NCI-H2196 treated with DMSO at 0.1 percent for 48 hours (cell line): ENCODE data around the gene VPS54.
"Not testable (repeated sequence)": the region's sequence is repeated elsewhere in the genome, so short reads cannot be mapped to it uniquely, and the experiment has no call there.

Experiments used
- DNase-seq: peaks from one replicate; lab custom pipeline; 2025; ENCODE audit not compliant: unreplicated experiment; lab: John Stamatoyannopoulos, UW

Gene VPS54

GRCh38 chr2:63994329-63995070 lies 24.7 kb downstream of the VPS54 start:
- DNase-seq, result not testable (repeated sequence)

- DNase-seq, result no peak
Observed at GRCh38 chr2:63993871-63994270, 25.4 kb downstream of the VPS54 start.

- DNase-seq, result not testable (repeated sequence)
Observed at GRCh38 chr2:63993130-63993584, 26.1 kb downstream of the VPS54 start.

GRCh38 chr2:63992061-63992685 lies 27.1 kb downstream of the VPS54 start:
- DNase-seq, result no peak

DNA sequence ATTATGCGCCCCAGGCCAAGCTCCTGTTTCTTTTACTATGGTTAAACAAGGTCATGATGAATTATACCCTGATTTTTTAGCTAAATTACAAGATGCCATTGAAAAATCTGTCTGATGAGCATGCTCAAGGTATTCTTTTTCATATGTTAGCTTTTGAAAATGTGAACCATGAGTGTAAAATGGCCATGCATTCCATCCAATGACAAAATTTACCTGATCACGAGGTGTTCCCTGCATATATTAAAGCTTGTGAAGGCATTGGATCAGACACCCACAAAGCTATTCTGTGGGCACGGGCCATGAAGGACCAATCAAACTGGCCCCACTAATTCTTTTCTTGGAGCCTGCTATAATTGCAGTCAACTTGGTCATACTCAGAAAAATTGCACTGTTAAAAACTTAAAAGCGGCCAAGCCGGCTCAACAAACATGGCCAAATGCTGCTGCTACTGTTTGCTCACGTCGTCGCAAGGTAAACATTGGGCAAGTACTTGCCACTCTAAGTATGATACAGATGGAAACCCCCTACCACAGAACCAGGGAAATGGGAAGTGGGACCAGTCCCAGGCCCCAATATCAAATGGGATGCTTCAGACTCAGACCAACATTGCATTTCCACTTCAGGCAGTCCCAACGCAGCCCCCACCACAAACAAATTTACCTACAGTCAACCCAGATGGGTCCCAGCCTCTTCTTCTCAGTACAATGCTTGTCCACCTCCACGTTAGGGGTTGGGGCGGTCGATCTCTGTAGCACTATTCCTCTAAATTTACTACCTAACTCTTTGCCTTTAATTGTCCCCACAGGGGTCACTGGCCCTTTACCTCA lies 27.8 kb downstream of the VPS54 start:
- not testable (repeated sequence) for DNase-seq

DNA sequence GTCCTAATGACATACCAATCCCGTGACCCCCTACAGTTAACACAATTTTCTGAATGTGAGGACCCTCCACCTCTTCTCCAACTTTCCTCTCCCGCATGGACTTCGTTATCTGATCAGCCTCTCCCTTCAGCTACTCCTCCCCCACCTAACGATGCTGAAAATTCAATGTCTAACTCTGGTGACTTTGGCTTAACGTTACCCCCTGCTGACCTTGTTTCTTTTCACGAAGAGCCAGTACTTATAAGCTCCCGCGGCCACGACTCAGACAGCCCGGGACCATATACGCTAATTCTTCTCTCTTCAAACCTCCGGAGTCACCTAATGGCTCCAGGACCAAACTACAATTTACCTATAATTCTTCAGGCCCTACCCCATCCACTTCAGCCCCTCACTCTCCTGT lies 29.2 kb downstream of the VPS54 start:
- DNase-seq, result no peak

DNA sequence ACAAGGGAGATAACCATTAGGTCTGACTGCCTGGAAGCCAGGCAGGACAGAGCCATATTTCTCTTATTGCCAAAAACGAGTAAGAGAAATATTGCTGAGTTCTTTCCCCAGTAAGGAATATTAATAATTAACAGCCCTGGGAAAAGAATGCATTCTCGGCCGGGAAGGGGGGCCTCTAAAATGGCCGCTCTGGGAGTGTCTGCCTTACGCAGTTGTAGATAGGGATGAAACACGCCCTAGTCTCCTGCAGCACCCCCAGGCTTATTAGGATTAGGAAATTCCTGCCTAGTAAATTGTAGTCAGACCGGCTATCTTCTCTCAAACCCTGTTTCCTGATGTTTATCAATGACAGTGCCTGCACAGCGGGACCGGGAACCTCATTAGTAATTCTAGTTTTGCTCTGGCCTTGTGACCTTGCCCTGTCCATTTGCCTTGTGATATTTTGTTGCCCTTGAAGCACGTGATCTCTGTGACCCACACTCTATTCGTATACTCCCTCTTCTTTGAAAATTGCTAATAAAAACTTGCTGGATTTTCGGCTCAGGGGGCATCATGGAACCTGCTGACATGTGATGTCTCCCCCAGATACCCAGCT lies 30.3 kb downstream of the VPS54 start:
- not testable (repeated sequence) for DNase-seq

DNA sequence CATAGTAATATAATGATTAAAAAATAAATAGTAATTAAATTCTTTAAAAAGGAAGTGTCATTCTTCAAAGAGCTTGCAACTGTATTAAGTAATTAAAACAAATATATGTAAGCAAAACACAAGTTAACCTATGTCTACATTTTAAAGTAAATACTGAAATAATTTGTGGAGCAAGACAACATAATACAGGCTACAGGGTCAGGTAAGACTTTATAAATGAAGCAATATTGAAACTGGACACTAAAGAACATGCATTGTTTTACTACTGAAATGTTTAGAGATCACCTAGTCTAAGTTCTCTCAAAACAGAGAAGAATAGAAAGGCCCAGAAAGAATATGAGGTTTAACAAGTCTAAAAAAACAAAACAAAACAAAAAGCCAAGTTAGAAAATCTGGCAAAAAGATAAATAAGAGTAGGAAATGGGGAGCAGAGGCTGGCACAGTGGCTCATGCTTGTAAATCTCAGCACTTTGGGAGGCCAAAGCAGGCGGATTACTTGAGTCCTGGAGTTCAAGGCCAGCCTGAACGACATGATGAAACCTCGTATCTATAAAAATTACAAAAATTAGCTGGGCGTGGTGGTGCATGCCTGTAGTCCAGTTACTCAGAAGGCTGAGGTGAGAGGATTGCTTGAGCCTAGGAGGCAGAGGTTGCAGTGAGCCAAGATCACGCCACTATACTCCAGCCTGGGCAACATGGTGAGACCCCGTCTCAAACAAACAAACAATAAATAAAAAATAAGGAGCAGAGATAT lies 34.4 kb downstream of the VPS54 start:
- no peak for DNase-seq

DNA sequence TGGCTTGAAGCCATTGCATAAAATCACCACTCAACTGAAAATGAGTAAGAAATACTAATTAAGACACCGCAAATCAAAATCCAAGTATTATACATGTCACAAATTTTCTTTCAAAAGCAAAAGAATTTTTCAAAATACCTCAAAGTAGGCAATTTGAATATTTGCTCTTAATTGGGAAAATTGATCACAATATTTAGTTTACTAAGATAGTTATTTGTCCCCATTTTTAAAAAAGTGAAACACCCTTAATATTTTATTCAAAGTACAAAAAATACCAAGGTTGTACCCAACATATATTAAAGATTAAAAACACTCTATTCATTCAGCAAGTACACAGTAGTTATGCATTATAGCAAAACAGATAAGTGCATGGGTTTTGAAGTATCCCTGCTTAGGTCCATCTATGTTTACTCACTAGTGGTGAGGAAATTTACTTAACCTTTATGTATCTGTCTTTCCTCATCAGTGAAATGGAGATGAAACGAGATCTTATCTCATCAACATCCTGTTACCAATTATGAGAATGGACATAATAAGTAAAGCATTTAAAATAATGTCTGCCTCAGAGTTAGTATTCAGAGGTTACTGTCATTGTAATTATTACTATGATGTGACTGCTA lies 35.1 kb downstream of the VPS54 start:
- peak; percentile 2 for DNase-seq

- no peak for DNase-seq
Observed at GRCh38 chr2:63982335-63982734, 36.9 kb downstream of the VPS54 start.

DNA sequence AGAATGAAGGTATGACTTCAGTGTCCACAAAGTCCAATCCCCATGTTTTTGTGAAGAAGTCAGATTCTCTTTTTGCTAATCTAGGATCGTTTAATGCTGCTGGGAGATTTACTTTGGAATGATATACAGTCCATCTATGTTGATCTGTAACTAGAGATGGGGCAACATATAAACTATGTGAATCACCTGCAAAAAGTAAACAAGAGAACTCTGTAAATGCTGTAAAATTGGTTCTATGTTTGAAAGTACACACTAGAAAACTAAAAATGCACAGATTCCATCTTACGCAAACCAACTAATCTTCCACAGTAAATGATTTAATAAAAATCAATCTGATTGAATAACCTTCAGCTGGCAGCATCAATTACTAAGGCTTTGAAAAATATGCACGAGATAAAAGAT lies 37.5 kb downstream of the VPS54 start:
- DNase-seq, result no peak

DNA sequence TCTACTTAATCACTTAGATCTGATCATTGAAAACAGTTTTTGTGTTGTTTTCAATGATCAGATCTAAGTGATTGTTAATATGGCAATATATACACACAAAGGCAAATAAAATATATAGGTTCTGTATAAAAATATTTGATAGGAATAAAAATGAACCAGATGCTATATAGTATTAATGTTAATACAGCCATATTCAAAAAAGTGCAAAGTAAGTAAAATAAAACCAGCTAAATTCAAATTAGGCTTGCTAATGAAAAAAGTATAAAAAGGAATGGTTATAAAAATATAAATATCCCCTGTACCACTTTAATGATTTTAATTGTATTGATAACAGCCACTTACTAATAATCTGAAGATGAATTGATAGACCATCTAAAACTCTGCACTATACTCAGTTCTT lies 38.4 kb downstream of the VPS54 start:
- DNase-seq, result no peak

DNA sequence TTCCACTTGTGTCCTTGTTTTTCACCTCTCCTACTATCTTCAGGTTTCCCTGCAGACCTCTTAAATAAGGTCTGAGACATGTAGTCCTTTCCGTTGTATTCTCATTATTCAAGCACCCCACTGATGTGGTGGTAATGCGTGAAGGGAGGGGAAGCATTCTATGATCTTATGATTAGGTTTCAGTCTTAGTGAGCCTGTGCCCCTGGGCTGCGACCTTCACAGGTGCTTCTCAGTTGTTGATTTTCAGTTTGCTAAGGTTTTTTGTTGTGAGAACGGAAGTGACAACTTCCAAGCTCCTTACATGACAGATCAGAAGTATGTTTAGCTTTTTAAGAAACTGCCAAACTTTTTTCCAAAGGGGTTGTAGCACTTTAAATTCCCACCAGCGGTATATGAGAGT lies 41.3 kb downstream of the VPS54 start:
- DNase-seq, result no peak

DNA sequence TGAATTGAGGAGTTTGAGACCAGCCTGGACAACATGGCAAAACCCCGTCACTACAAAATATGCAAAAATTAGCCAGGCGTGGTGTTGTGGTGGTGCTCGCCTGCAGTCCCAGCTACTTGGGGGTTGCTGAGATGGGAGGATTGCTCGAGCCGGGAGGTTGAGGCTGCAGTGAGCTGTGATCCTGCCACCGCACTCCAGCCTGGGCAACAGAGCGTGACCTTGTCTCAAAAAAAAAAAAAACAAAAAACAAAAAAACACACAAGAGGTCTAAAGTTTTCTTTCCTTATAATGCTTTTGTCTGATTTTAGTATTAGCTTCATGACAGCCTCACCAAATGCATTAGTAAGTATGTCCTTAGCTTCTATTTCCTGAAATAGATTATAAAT lies 43.1 kb downstream of the VPS54 start:
- no peak for DNase-seq

DNA sequence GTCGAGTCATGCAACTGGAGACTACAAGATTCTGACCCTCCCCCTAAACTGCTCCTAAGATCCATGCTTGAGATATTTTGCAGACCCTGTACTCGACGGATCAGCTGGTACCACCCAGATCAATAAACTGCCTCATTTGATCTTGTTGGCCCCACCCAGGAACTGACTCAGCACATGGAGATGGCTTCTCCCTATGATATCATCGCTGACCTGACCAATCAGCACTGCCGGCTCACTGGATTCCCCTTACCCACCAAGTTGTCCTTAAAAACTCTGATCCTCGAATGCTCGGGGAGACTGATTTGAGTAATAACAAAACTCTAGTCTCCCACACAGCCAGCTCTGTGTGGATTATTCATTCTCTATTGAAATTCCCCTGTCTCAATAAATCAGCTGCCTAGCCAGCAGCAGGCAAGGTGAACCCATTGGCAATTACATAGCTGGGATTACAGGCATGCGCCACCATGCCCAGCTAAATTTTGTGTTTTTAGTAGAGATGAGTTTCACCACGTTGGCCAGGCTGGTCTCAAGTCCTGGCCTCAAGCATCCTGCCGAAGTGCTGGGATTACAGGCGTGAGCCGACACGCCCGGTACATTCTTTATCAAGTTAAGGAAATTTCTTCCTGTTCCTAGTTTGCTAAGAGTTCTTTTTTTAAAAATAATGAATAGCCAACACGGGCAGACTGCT lies 43.6 kb downstream of the VPS54 start:
- DNase-seq, result no peak

DNA sequence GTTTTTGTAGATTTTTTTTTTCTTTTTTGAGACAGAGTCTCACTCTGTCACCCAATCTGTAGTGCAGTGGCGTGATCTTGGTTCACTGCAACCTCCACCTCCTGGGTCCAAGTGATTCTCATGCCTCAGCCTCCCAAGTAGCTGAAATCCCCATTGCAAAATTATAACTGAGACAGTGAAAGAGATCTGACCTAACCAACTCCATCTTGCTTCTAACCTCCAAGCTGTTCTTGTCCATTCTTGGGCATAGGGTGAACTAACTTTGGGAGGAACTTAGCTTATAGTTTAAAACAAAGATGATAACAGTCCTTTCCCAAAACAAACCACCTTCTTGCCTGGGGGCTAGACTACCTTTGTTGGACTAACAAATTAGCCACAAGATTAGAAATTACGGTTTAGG lies 44.2 kb downstream of the VPS54 start:
- not testable (repeated sequence) for DNase-seq

DNA sequence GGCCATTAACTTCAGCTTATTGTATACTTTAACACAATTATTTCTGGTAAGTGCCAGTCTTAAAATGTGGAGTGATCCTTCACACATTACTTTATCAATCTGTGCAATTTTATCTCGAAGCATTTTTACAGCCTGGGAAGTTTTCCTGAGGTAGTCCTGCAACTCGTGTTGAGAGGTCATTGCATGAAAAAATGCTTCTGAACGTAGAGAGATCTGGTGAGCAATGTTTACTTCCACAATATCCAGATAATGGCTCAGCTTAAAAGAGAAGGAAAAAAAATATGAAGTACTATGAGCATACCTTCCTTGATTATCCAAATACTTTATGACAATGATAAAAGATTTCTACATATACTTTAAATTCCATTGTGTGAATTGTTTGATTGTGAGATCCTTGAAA lies 57.0 kb downstream of the VPS54 start:
- no peak for DNase-seq

DNA sequence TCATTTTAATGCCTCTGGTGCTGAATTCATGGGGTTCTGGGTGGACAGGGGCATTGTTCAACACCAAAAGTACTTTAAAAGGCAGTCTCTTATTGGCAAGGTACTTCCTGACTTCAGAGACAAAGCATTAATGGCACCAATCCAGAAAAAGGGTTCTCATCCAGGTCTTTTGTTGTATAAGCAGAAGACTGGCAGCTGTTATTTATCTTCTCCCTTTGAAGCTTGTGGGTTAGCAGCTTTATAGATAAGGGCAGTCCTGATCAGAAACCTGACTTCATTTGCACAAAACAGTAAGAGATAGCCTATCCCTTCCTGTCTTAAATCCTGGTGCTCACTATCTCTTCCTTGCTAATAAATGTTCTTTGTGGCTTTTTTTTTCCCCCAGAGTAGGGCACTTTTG lies 68.8 kb downstream of the VPS54 start:
- no peak for DNase-seq

DNA sequence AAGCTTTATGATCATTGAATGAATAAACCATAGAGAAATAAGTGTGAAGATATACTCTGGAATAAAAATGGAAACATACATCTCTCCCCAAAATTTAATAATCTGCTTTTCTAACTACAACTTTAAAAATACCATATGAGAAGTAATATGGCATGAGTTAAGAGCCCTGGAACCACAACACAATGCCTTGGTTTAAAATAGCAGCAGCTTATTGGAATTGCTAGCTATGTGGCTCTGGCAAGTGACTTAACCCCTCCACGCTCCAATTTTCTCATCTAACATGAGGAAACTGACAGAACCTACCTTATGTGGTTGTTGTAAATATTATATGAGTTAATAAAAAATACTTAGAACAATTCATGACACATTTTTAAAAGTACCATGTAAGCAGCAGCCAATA lies 76.4 kb downstream of the VPS54 start:
- no peak for DNase-seq

- DNase-seq, result not testable (repeated sequence)
Observed at GRCh38 chr2:63932104-63932503, 87.1 kb downstream of the VPS54 start.
